Measurements from ENCODE around the gene SH2D6. TPM values are rescaled to one million over a fixed set of nuclear protein-coding genes. Genes with fewer than 3 reads are reported as not detected.
"Not testable (repeated sequence)": the region's sequence is repeated elsewhere in the genome, so short reads cannot be mapped to it uniquely, and the experiment has no call there.

Gene SH2D6
- total RNA-seq, 1 donor from 2014 or later, result 1.2 TPM

GRCh38 chr2:85472261-85472660 is 53.7 kb downstream of the SH2D6 start:
- DNase-seq (ENCODE audit: low read depth, low spot score), result no peak
- TF ChIP-seq CTCF (conservative IDR thresholded peaks at IDR 0.05), result no peak
- Mint-ChIP-seq H3K27ac (ENCODE audit: unreplicated experiment) (no peak overlapping the region), H3K27me3 (ENCODE audit: low read depth) (no peaks in the 10 kb centered on the region), H3K4me3 (no peak overlapping the region), H3K36me3 (ENCODE audit: low read depth) (no peaks in the 10 kb centered on the region), H3K9me3 (no peaks in the 10 kb centered on the region), H3K4me1 (peaks cover 12% of the 10 kb centered on the region)

DNA sequence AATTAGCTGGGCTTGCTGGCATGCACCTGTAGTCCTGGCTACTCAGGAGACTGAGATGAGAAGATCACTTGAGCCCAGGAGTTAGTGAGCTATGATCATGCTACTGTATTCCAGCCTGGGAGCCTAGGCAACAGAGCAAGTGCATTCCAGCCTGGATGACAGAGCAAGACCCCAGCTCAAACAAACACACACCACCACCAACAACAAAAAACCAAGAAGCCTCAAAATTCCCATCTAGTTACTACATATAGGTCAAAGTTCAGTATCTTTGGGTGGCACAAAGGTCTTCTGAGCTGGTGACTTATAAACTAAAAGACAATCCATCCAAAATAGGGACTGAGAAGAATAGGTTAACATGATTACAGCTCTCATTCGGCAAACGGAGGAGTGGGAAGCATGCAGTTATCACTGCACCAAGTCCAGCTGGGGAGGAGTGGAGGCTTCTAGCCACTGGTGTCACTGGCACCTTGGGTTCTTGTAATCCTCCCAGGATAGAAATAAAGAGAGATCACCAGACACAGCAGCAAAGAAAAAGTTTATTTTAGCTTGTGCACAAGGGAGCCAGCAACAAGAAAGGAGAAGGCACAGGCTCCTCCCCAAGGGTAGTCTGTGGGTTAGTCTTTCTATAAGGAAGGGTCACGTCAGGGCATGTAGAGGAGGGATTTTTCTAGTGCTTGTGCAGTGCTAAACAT is 57.4 kb downstream of the SH2D6 start:
- no peak overlapping the region for H3K4me3 Mint-ChIP-seq

DNA sequence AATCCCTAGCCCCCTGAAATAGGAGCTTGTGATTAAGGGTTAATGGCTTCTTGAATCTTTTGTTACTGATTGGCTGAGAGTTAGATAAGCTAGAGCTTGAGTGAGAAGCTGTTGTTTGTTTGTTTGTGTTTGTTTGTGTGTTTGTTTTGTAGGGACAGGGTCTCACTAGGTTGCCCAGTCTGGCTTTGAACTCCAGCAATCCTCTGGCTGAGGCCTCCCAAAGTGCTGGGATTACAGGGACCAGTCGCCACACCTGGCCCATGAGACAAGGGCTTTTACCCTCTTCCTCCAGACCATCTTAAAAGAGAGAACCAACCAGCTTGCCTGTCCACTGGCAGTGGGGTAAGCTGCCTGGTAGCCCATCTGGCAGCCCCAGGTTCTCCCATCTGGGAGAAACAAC is 58.1 kb downstream of the SH2D6 start:
- Mint-ChIP-seq H3K36me3 (ENCODE audit: low read depth) (no peaks in the 10 kb centered on the region), H3K4me1 (peaks cover 7% of the 10 kb centered on the region), H3K4me3 (no peak overlapping the region), H3K9me3 (peaks cover 3% of the 10 kb centered on the region), H3K27me3 (ENCODE audit: low read depth) (peaks cover 3% of the 10 kb centered on the region), H3K27ac (ENCODE audit: unreplicated experiment) (no peak overlapping the region)
- TF ChIP-seq CTCF (conservative IDR thresholded peaks at IDR 0.05), result no peak
- DNase-seq (ENCODE audit: low read depth, low spot score), result no peak

More for the DNA sequence above, 57.4 kb downstream of the SH2D6 start:
- H3K27ac Mint-ChIP-seq (ENCODE audit: unreplicated experiment), result no peak overlapping the region
- H3K4me1 Mint-ChIP-seq, result peaks cover 7% of the 10 kb centered on the region
- no peaks in the 10 kb centered on the region for H3K9me3 Mint-ChIP-seq
- H3K27me3 Mint-ChIP-seq (ENCODE audit: low read depth), result no peaks in the 10 kb centered on the region
- no peak for TF ChIP-seq CTCF (conservative IDR thresholded peaks at IDR 0.05)
- H3K36me3 Mint-ChIP-seq (ENCODE audit: low read depth), result no peaks in the 10 kb centered on the region
- DNase-seq (ENCODE audit: low read depth, low spot score), result no peak

- Mint-ChIP-seq H3K4me3 (no peak overlapping the region), H3K27me3 (ENCODE audit: low read depth) (peaks cover 3% of the 10 kb centered on the region), H3K4me1 (peaks cover 7% of the 10 kb centered on the region), H3K36me3 (ENCODE audit: low read depth) (no peaks in the 10 kb centered on the region), H3K9me3 (peaks cover 3% of the 10 kb centered on the region), H3K27ac (ENCODE audit: unreplicated experiment) (no peak overlapping the region)
- TF ChIP-seq CTCF (conservative IDR thresholded peaks at IDR 0.05), result no peak
- no peak for DNase-seq (ENCODE audit: low read depth, low spot score)
Observed at GRCh38 chr2:85477884-85478283, 59.4 kb downstream of the SH2D6 start.

DNA sequence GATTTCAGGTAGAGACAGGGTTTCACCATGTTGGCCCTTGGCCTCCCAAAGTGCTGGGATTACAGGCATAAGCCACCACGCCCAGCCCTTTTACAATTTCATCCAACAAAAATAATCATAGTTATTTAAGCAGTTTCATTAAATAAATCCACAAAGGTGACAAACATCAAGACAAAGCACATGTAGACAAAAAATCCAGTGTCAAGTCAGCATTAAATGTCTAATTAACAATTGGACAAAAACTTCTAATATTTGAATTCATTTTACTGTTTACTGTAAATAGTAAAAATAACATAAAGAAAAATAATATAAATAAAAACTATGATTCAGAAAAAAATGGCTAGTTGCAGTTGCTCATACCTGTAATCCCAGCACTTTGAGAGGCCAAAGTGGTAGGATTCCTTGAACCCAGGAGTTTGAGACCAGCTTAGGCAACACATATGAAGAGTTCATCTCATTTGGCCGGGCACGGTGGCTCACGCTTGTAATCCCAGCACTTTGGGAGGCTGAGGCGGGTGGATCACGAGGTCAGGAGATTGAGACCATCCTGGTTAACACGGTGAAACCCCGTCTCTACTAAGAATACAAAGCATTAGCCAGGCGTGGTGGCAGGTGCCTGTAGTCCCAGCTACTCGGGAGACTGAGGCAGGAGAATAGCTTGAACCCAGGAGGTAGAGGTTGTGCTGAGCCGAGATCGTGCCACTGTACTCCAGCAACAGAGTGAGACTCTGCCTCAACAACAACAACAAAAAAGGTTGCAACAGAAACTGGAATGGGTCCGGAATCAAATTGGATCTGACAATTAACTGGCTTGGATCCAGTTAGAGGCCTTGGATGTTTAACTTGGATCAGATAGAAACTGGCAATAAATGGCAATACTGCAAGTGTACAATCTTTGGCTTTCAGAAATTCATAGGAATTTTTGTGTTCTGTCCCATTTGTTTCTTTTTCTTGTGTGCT is 63.6 kb downstream of the SH2D6 start:
- Mint-ChIP-seq H3K4me1 (no peaks in the 10 kb centered on the region), H3K36me3 (ENCODE audit: low read depth) (peaks cover 4% of the 10 kb centered on the region), H3K27ac (ENCODE audit: unreplicated experiment) (no peak overlapping the region), H3K27me3 (ENCODE audit: low read depth) (peaks cover 3% of the 10 kb centered on the region), H3K9me3 (peaks cover 6% of the 10 kb centered on the region), H3K4me3 (no peak overlapping the region)
- TF ChIP-seq CTCF (conservative IDR thresholded peaks at IDR 0.05), result no peak
- no peak for DNase-seq (ENCODE audit: low read depth, low spot score)

DNA sequence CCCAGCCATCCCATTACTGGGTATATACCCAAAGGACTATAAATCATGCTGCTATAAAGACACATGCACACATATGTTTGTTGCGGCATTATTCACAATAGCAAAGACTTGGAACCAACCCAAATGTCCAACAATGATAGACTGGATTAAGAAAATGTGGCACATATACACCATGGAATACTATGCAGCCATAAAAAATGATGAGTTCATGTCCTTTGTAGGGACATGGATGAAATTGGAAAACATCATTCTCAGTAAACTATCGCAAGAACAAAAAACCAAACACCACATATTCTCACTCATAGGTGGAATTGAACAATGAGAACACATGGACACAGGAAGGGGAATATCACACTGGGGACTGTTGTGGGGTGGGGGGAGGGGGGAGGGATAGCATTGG is 66.1 kb downstream of the SH2D6 start:
- not testable (repeated sequence) for H3K36me3 Mint-ChIP-seq (ENCODE audit: low read depth); H3K27ac Mint-ChIP-seq (ENCODE audit: unreplicated experiment); H3K4me1 Mint-ChIP-seq; H3K4me3 Mint-ChIP-seq; H3K27me3 Mint-ChIP-seq (ENCODE audit: low read depth); H3K9me3 Mint-ChIP-seq; DNase-seq (ENCODE audit: low read depth, low spot score)
